Breast epithelium (tissue), 4 donors: ENCODE results near the gene TRAPPC10. TPM values are rescaled to one million over a fixed set of nuclear protein-coding genes. Genes with fewer than 3 reads are reported as not detected.

Experiments
- DNase-seq, 2 donors: peaks; one replicate each; pipeline ENCODE4 v3.0.0-alpha.2; 2019; ENCODE audit warnings: low spot score in 2 of 2
- H3K27ac ChIP-seq, 2 donors: fragments of 200-600 bp; sonication (generic) in 1 of 2; one replicate each; pipeline ENCODE4 v1.5.1; 2016 to 2019; ENCODE audit warnings: mild to moderate bottlenecking in 1 of 2
- H3K27me3 ChIP-seq, 2 donors: fragments of 200-600 bp; sonication (generic) in 1 of 2; one replicate each; pipeline versions ENCODE4 v1.5.1 to v1.6.0; 2017 to 2019; ENCODE audit warnings: control low read depth in 1 of 2, mild to moderate bottlenecking in 1 of 2
- H3K36me3 ChIP-seq: fragments of 200-600 bp; one replicate; pipeline ENCODE4 v1.5.1; 2019
- H3K4me1 ChIP-seq, 2 donors: fragments of 200-600 bp; sonication (generic); one replicate each; pipeline ENCODE4 v1.5.1; 2016 to 2019; ENCODE audit warnings: control low read depth in 1 of 2
- H3K4me3 ChIP-seq, 3 donors: fragments of 200-600 bp; sonication (generic); 1 replicate in 2 of 3; 2 replicates in 1 of 3; pipeline ENCODE4 v1.5.1; 2016 to 2019; ENCODE audit warnings: mild to moderate bottlenecking in 3 of 3, moderate library complexity in 2 of 3
- H3K9me3 ChIP-seq, 2 donors: fragments of 200-600 bp; sonication (generic) in 1 of 2; one replicate each; pipeline ENCODE4 v1.5.1; 2016 to 2019; ENCODE audit warnings: control low read depth in 1 of 2
- CTCF ChIP-seq, 3 donors: fragments of 450-650 bp; IDR thresholded peaks; one replicate each; pipeline ENCODE4 v1.5.1; 2016 to 2017; ENCODE audit warnings: antibody characterized with exemption in 3 of 3, mild to moderate bottlenecking in 3 of 3, moderate library complexity in 3 of 3
- POLR2A ChIP-seq: fragments of 450-650 bp; IDR thresholded peaks from one replicate; pipeline ENCODE4 v1.6.1; 2016; ENCODE audit warnings: antibody characterized with exemption, mild to moderate bottlenecking, moderate library complexity
- POLR2AphosphoS5 ChIP-seq, 3 donors: sonication (generic); formaldehyde crosslinking; IDR thresholded peaks; one replicate each; pipeline ENCODE4 v1.6.1; 2017; ENCODE audit warnings: antibody characterized with exemption in 3 of 3
- intact Hi-C: fragments of 100-400 bp; cut with DNase I; formaldehyde crosslinking; loops from one replicate; pipeline ENCODE4 v1.15.1; 2023; ENCODE audit warnings: low total_unique reads
- total RNA-seq, 3 donors: library from RNA; depleted of rRNA; stranded (reverse); fragments of >200 nt; gene quantifications; one replicate each; pipeline ENCODE4 v1.1.0, GENCODE V29; 2016

The TRAPPC10 gene
- total RNA-seq, 3 donors from 2014 or later: 27.4 to 35.0 (median 31.1) TPM

- H3K36me3 ChIP-seq: no peaks in the 10 kb centered on the region
- peak overlapping the region in 1 of 2 donors; percentile 79 for H3K27ac ChIP-seq
- H3K27me3 ChIP-seq: no peaks in the 10 kb centered on the region
- no peaks in the 10 kb centered on the region for H3K9me3 ChIP-seq
- H3K4me3 ChIP-seq: no peak overlapping the region
- H3K4me1 ChIP-seq: no peaks in the 10 kb centered on the region
- no peak for DNase-seq
- intact Hi-C loops: loop anchor here (5.0 kb wide), 1 partner anchor 1327 kb away; no protein-coding TSS in a partner anchor
- TF ChIP-seq POLR2A (no peak), CTCF (IDR thresholded peaks at IDR 0.05) (no peak), POLR2AphosphoS5 (IDR thresholded peaks at IDR 0.05) (no peak)
These were observed 7.0 kb upstream of the TRAPPC10 start for GRCh38 chr21:44005071-44005470.

- TF ChIP-seq POLR2AphosphoS5 (IDR thresholded peaks at IDR 0.05) (no peak), POLR2A (no peak), CTCF (IDR thresholded peaks at IDR 0.05) (no peak)
- Histone ChIP-seq H3K4me3 (no peak overlapping the region), H3K9me3 (no peaks in the 10 kb centered on the region), H3K27me3 (no peaks in the 10 kb centered on the region), H3K4me1 (no peaks in the 10 kb centered on the region), H3K36me3 (no peaks in the 10 kb centered on the region), H3K27ac (peak overlapping the region; percentile 40 to 79)
- no peak for DNase-seq
- intact Hi-C loops: loop anchor here (5.0 kb wide), 1 partner anchor 1327 kb away; no protein-coding TSS in a partner anchor
These were observed 6.5 kb upstream of the TRAPPC10 start for GRCh38 chr21:44005593-44005992.

- Histone ChIP-seq H3K27me3 (no peaks in the 10 kb centered on the region), H3K9me3 (no peaks in the 10 kb centered on the region), H3K36me3 (no peaks in the 10 kb centered on the region), H3K4me1 (no peaks in the 10 kb centered on the region), H3K27ac (peak overlapping the region; percentile 40 to 79), H3K4me3 (no peak overlapping the region)
- intact Hi-C loops: loop anchor here (5.0 kb wide), 1 partner anchor 1326 kb away; no protein-coding TSS in a partner anchor
- no peak for DNase-seq
- no peak for TF ChIP-seq CTCF (IDR thresholded peaks at IDR 0.05)
- TF ChIP-seq POLR2AphosphoS5 (IDR thresholded peaks at IDR 0.05): no peak
- TF ChIP-seq POLR2A: no peak
These were observed 6.0 kb upstream of the TRAPPC10 start for GRCh38 chr21:44006017-44006619.

- Histone ChIP-seq H3K4me1 (no peaks in the 10 kb centered on the region), H3K4me3 (no peak overlapping the region), H3K27me3 (no peaks in the 10 kb centered on the region), H3K36me3 (no peaks in the 10 kb centered on the region), H3K9me3 (no peaks in the 10 kb centered on the region), H3K27ac (peak overlapping the region in 1 of 2 donors; percentile 19)
- no peak for DNase-seq
- TF ChIP-seq CTCF (IDR thresholded peaks at IDR 0.05): no peak
- no peak for TF ChIP-seq POLR2A
- intact Hi-C loops: loop anchor here (5.0 kb wide), 1 partner anchor 1326 kb away; no protein-coding TSS in a partner anchor
These were observed 5.5 kb upstream of the TRAPPC10 start for GRCh38 chr21:44006656-44007055.

- no peaks in the 10 kb centered on the region for H3K27me3 ChIP-seq
- no peaks in the 10 kb centered on the region for H3K36me3 ChIP-seq
- H3K27ac ChIP-seq: no peak overlapping the region
- no peak overlapping the region for H3K4me3 ChIP-seq
- intact Hi-C loops: no loop called here
- H3K9me3 ChIP-seq: no peaks in the 10 kb centered on the region
- peaks cover 0 to 14% of the 10 kb centered on the region in 2 donors for H3K4me1 ChIP-seq
- no peak for DNase-seq
- no peak for TF ChIP-seq CTCF (IDR thresholded peaks at IDR 0.05)
- TF ChIP-seq POLR2AphosphoS5 (IDR thresholded peaks at IDR 0.05): no peak
- TF ChIP-seq POLR2A: no peak
These were observed 1.7 kb upstream of the TRAPPC10 start for GRCh38 chr21:44010429-44010828.
